Measurements from ENCODE around the gene FOXP4.

FOXP4 gene

GRCh38 chr6:41649596-41649995, 103.4 kb downstream of the FOXP4 start:
- DNase-seq = no peak

DNA sequence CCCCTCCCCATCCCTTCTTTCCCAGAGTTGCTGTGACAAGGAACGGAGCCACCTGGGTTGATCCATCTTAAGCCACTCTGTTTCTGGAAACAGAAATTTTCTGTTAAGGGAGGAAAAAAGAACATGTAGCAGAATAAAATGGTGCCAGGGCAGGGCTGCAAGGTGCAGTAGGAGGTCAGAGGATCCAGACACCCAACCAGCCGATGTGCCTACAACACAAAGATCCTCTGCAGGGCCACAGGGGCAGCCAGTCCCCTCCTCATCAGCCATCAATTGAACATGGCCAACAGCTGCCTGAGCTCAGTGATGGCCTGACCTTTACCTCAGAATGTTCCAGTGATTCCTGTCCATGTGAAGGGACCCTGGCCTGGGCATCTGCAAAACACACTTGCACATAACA, 103.9 kb downstream of the FOXP4 start:
- no peak for DNase-seq

DNA sequence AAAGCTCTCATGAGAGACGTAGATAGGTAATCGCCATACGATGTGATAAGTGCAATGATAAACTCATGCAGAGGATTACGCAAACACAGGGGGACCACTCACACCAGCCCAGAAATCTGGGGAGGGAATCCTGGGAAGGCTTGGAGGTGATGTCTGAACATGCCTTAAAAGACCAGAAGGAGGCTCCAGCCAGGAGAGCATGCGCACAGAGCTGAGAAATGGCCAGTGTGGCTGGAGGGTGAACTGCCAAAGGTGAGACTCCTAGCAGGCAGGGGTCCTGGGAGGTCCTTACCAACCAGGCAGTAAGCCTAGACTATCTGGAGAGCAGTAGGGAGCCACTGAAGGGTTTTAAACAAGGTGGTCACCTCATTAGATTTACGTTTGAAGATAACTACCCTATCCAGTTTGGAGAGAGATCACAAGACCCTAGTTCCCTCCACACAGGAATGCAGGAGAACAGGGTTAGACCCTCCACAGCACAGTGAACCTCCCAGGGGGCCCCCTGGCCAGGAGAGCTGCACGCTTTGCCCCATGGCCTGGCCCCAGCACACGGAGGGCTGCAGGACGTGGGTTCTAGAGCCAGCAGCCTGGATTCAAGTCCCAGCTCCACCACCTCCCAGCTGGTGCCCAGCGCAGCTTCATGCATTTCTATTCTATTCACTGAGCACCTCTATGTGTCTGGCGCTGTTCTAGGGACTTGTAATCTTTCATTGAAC, 105.2 kb downstream of the FOXP4 start:
- no peak for DNase-seq

Measured in hematopoietic multipotent progenitor cell treated with erythropoietin and hydrocortisone succinate and interleukin-3 and kit ligand, for 6 days (in vitro differentiated cells).